HEK293 (cell line): Measurements from ENCODE around the gene APLP1.
A peak's percentile ranks its signal among the peaks of the same experiment; 100 is the strongest.

ENCODE experiments used
- CTCF ChIA-PET: fragments of 350-600 bp; formaldehyde crosslinking; extraction: SDS; loops from one replicate; lab custom pipeline; 2021; ENCODE audit warnings: antibody characterized with exemption; lab: Yijun Ruan, JAX
- POLR2A ChIA-PET: fragments of 300-600 bp; formaldehyde crosslinking; extraction: SDS; loops from one replicate; lab custom pipeline; 2020; ENCODE audit warnings: antibody characterized with exemption, inconsistent platforms; lab: Yijun Ruan, JAX
- H3K27ac ChIP-seq: fragments of 200-500 bp; sonication (Bioruptor generic); 2 replicates; pipeline ENCODE4 v1.5.1; 2014; ENCODE audit warnings: low read depth, low read length, control low read depth, inconsistent platforms; ENCODE audit errors: extremely low read depth
- H3K36me3 ChIP-seq, 2 experiments: fragments of 200-500 bp in 1 of 2; sonication (Bioruptor generic) in 1 of 2; 1 replicate in 1 of 2; 2 replicates in 1 of 2; pipeline ENCODE4 v1.5.1; 2014 to 2017; ENCODE audit warnings: inconsistent platforms in 2 of 2, low read length in 2 of 2; ENCODE audit not compliant: control insufficient read depth in 2 of 2, insufficient read depth in 1 of 2
- H3K4me1 ChIP-seq: fragments of 200-500 bp; sonication (Bioruptor generic); 2 replicates; pipeline ENCODE4 v1.5.1; 2014; ENCODE audit warnings: mild to moderate bottlenecking, low read length, inconsistent platforms; ENCODE audit not compliant: control insufficient read depth, insufficient read depth
- H3K4me3 ChIP-seq: 2 replicates; pipeline ENCODE4 v1.5.1; 2011; ENCODE audit warnings: low read depth, mild to moderate bottlenecking, control low read depth, low read length, moderate library complexity
- H3K9me3 ChIP-seq: fragments of 200-500 bp; sonication (Bioruptor generic); 2 replicates; pipeline ENCODE4 v1.5.1; 2014; ENCODE audit warnings: low read depth, low read length, inconsistent platforms; ENCODE audit not compliant: control insufficient read depth, insufficient read depth
- GLI4 ChIP-seq: fragments of 450-650 bp; formaldehyde crosslinking; IDR thresholded peaks from 2 replicates; pipeline ENCODE4 v1.5.1; 2016; ENCODE audit warnings: missing biosample characterization, missing genetic modification characterization
- KLF7 ChIP-seq: fragments of 450-650 bp; formaldehyde crosslinking; IDR thresholded peaks from 2 replicates; pipeline ENCODE4 v1.5.1; 2016; ENCODE audit warnings: missing biosample characterization, missing genetic modification characterization, borderline replicate concordance
- MEIS1 ChIP-seq: sonication (generic); formaldehyde crosslinking; IDR thresholded peaks from 2 replicates; pipeline ENCODE4 v1.8.1; 2022; ENCODE audit warnings: missing genetic modification reagents, mild to moderate bottlenecking, borderline replicate concordance
- MZF1 ChIP-seq: fragments of 450-650 bp; formaldehyde crosslinking; IDR thresholded peaks from 2 replicates; pipeline ENCODE4 v1.5.1; 2017; ENCODE audit warnings: missing biosample characterization, missing genetic modification characterization, borderline replicate concordance
- OSR2 ChIP-seq: fragments of 450-650 bp; formaldehyde crosslinking; IDR thresholded peaks from 2 replicates; pipeline ENCODE4 v1.5.1; 2016; ENCODE audit warnings: missing biosample characterization, missing genetic modification characterization
- SALL2 ChIP-seq: fragments of 450-650 bp; formaldehyde crosslinking; IDR thresholded peaks from 2 replicates; pipeline ENCODE4 v1.5.0; 2017; ENCODE audit warnings: missing biosample characterization, mild to moderate bottlenecking, missing genetic modification characterization, borderline replicate concordance
- TCF7L2 ChIP-seq: IDR thresholded peaks from 2 replicates; pipeline ENCODE4 v1.6.1; 2011; ENCODE audit warnings: low read depth, mild to moderate bottlenecking, inconsistent platforms, low read length, moderate library complexity, borderline replicate concordance
- ZBTB1 ChIP-seq: fragments of 450-650 bp; formaldehyde crosslinking; IDR thresholded peaks from 2 replicates; pipeline ENCODE4 v1.5.1; 2016; ENCODE audit warnings: missing biosample characterization, missing genetic modification characterization
- ZBTB48 ChIP-seq: fragments of 450-650 bp; formaldehyde crosslinking; IDR thresholded peaks from 2 replicates; pipeline ENCODE4 v1.5.1; 2016; ENCODE audit warnings: missing biosample characterization, missing genetic modification characterization
- ZNF140 ChIP-seq: fragments of 450-650 bp; formaldehyde crosslinking; IDR thresholded peaks from 2 replicates; pipeline ENCODE4 v1.5.1; 2016; ENCODE audit warnings: missing biosample characterization, missing genetic modification characterization
- ZNF146 ChIP-seq: fragments of 450-650 bp; formaldehyde crosslinking; IDR thresholded peaks from 2 replicates; pipeline ENCODE4 v1.5.1; 2016; ENCODE audit warnings: missing biosample characterization, missing genetic modification characterization
- ZNF394 ChIP-seq: fragments of 450-650 bp; formaldehyde crosslinking; IDR thresholded peaks from 2 replicates; pipeline ENCODE4 v1.5.1; 2016; ENCODE audit warnings: missing biosample characterization, missing genetic modification characterization, mild to moderate bottlenecking, moderate library complexity, borderline replicate concordance
- ZNF404 ChIP-seq: fragments of 450-650 bp; formaldehyde crosslinking; IDR thresholded peaks from 2 replicates; pipeline ENCODE4 v1.5.1; 2017; ENCODE audit warnings: missing biosample characterization, missing genetic modification characterization
- ZNF416 ChIP-seq: fragments of 450-650 bp; formaldehyde crosslinking; IDR thresholded peaks from 2 replicates; pipeline ENCODE4 v1.5.1; 2016; ENCODE audit warnings: missing biosample characterization, missing genetic modification characterization
- ZNF423 ChIP-seq: fragments of 450-650 bp; formaldehyde crosslinking; IDR thresholded peaks from 2 replicates; pipeline ENCODE4 v1.5.1; 2016; ENCODE audit warnings: missing biosample characterization, missing genetic modification characterization
- ZNF426 ChIP-seq: fragments of 450-650 bp; formaldehyde crosslinking; IDR thresholded peaks from 2 replicates; pipeline ENCODE4 v1.5.1; 2017; ENCODE audit warnings: missing biosample characterization, missing genetic modification characterization, mild to moderate bottlenecking, inconsistent platforms, moderate library complexity
- ZNF501 ChIP-seq: fragments of 450-650 bp; formaldehyde crosslinking; IDR thresholded peaks from 2 replicates; pipeline ENCODE4 v1.5.1; 2016; ENCODE audit warnings: missing biosample characterization, missing genetic modification characterization
- ZNF510 ChIP-seq: fragments of 450-650 bp; formaldehyde crosslinking; IDR thresholded peaks from 2 replicates; pipeline ENCODE4 v1.5.1; 2018; ENCODE audit warnings: mild to moderate bottlenecking, missing genetic modification characterization, missing biosample characterization; ENCODE audit not compliant: insufficient replicate concordance
- ZNF521 ChIP-seq: fragments of 450-650 bp; formaldehyde crosslinking; IDR thresholded peaks from 2 replicates; pipeline ENCODE4 v1.5.1; 2017; ENCODE audit warnings: missing biosample characterization, mild to moderate bottlenecking, missing genetic modification characterization
- ZNF624 ChIP-seq: fragments of 450-650 bp; formaldehyde crosslinking; IDR thresholded peaks from 2 replicates; pipeline ENCODE4 v1.5.1; 2017; ENCODE audit warnings: missing biosample characterization, missing genetic modification characterization
- ZNF785 ChIP-seq: fragments of 450-650 bp; formaldehyde crosslinking; IDR thresholded peaks from 2 replicates; pipeline ENCODE4 v1.5.1; 2016; ENCODE audit warnings: missing biosample characterization, missing genetic modification characterization
- ZNF830 ChIP-seq: fragments of 450-650 bp; IDR thresholded peaks from 2 replicates; pipeline ENCODE4 v1.5.0; 2018; ENCODE audit warnings: missing biosample characterization, missing genetic modification characterization, low read depth, mild to moderate bottlenecking, moderate library complexity
- ZSCAN16 ChIP-seq: fragments of 450-650 bp; formaldehyde crosslinking; IDR thresholded peaks from 2 replicates; pipeline ENCODE4 v1.5.1; 2016; ENCODE audit warnings: missing biosample characterization, missing genetic modification characterization
- TF ChIP-seq, protein P1 (sequence below): IDR thresholded peaks from 2 replicates; pipeline ENCODE4 v1.6.1; 2011; ENCODE audit warnings: mild to moderate bottlenecking, low read depth, low read length, borderline replicate concordance
- TF ChIP-seq, protein P2 (sequence below): fragments of 450-650 bp; formaldehyde crosslinking; IDR thresholded peaks from 2 replicates; pipeline ENCODE4 v1.5.1; 2016; ENCODE audit warnings: missing biosample characterization, missing genetic modification characterization
- TF ChIP-seq, protein P3 (sequence below): fragments of 450-650 bp; formaldehyde crosslinking; IDR thresholded peaks from 2 replicates; pipeline ENCODE4 v1.5.1; 2016; ENCODE audit warnings: missing biosample characterization, missing genetic modification characterization
- TF ChIP-seq, protein P4 (sequence below): fragments of 450-650 bp; formaldehyde crosslinking; IDR thresholded peaks from 2 replicates; pipeline ENCODE4 v1.5.1; 2016; ENCODE audit warnings: missing biosample characterization, missing genetic modification characterization

APLP1 gene

DNA sequence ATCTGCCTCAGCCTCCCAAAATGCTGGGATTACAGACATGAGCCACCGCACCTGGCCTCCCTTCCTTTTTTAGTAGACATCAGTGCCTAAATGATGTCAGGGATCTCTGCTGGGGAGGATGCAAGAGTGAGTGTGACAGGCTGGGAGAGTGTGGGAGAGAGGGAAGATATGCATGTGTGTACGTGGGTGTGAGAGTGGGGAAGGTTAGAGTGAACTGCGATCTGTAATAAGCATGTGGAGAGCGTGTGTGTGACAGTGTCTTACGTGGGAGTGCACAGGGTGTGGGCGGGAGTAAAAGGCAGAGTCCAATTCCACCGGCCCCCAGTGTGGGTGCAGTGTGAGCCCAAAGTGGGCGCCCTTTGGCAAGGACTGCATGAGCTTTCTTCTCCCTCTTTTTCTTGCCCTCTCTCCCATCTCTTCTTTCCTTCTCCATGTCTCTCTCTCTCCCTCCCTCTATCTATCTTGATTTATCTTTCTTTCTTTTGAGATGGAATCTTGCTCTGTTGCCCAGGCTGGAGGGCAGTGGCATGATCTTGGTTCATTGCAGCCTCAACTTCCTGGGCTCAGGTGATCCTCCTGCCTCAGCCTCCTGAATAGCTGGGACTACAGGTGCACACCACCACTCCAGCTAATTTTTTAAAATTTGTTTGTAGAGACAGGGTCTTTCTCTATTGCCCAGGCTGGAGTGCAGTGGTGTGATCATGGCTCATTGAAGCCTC lies 15.2 kb upstream of the APLP1 start:
- Histone ChIP-seq H3K36me3 (no peaks in the 10 kb centered on the region), H3K4me3 (no peak overlapping the region), H3K27ac (no peak overlapping the region), H3K4me1 (no peaks in the 10 kb centered on the region), H3K9me3 (no peaks in the 10 kb centered on the region)
- ChIA-PET CTCF (interaction anchor here (1.1 to 1.4 kb wide), 2 partner anchors 10 to 16 kb away, joined by 3 read pairs; partner anchors contain the start of gene APLP1), POLR2A (interaction anchor here (0.6 to 1.6 kb wide), 4 partner anchors 16 to 534 kb away, joined by 3 to 5 read pairs (median 4); no protein-coding TSS in a partner anchor)
- TF ChIP-seq ZNF624 (tag by site-specific recombination) (no peak), ZNF426 (tag by site-specific recombination) (no peak), ZNF785 (tag by site-specific recombination) (peak; percentile 63; the same call in 1 of the 2 replicates), ZNF140 (tag by site-specific recombination) (no peak), ZNF416 (no peak), MZF1 (tag by site-specific recombination) (no peak), ZNF521 (tag by site-specific recombination) (no peak), OSR2 (tag by site-specific recombination) (no peak), TCF7L2 (no peak), ZNF404 (no peak), ZNF510 (tag by site-specific recombination) (no peak), ZBTB48 (tag by site-specific recombination) (no peak), ZBTB1 (tag by site-specific recombination) (no peak), ZNF146 (no peak), ZNF394 (tag by site-specific recombination) (no peak), ZNF423 (tag by site-specific recombination) (no peak), ZNF501 (tag by site-specific recombination) (no peak), MEIS1 (CRISPR knock-in tag) (no peak), ZSCAN16 (no peak), ZNF830 (tag by site-specific recombination) (no peak), KLF7 (no peak), GLI4 (tag by site-specific recombination) (no peak), SALL2 (tag by site-specific recombination) (0 out of 2 replicates have a peak, but pooled peaks have one; percentile 61)
- TF ChIP-seq, protein P1, sequence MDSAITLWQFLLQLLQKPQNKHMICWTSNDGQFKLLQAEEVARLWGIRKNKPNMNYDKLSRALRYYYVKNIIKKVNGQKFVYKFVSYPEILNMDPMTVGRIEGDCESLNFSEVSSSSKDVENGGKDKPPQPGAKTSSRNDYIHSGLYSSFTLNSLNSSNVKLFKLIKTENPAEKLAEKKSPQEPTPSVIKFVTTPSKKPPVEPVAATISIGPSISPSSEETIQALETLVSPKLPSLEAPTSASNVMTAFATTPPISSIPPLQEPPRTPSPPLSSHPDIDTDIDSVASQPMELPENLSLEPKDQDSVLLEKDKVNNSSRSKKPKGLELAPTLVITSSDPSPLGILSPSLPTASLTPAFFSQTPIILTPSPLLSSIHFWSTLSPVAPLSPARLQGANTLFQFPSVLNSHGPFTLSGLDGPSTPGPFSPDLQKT: no peak
- TF ChIP-seq, protein P2, sequence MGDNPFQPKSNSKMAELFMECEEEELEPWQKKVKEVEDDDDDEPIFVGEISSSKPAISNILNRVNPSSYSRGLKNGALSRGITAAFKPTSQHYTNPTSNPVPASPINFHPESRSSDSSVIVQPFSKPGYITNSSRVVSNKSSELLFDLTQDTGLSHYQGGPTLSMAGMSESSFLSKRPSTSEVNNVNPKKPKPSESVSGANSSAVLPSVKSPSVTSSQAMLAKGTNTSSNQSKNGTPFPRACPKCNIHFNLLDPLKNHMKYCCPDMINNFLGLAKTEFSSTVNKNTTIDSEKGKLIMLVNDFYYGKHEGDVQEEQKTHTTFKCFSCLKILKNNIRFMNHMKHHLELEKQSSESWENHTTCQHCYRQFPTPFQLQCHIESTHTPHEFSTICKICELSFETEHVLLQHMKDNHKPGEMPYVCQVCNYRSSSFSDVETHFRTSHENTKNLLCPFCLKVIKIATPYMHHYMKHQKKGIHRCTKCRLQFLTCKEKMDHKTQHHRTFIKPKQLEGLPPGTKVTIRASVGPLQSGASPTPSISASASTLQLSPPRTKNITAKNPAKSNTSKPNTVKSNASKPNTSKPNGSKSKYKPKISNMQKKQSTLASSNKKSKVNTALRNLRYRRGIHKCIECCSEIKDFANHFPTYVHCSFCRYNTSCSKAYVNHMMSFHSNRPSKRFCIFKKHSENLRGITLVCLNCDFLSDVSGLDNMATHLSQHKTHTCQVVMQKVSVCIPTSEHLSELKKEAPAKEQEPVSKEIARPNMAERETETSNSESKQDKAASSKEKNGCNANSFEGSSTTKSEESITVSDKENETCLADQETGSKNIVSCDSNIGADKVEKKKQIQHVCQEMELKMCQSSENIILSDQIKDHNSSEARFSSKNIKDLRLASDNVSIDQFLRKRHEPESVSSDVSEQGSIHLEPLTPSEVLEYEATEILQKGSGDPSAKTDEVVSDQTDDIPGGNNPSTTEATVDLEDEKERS (tag by site-specific recombination): no peak
- TF ChIP-seq, protein P3, sequence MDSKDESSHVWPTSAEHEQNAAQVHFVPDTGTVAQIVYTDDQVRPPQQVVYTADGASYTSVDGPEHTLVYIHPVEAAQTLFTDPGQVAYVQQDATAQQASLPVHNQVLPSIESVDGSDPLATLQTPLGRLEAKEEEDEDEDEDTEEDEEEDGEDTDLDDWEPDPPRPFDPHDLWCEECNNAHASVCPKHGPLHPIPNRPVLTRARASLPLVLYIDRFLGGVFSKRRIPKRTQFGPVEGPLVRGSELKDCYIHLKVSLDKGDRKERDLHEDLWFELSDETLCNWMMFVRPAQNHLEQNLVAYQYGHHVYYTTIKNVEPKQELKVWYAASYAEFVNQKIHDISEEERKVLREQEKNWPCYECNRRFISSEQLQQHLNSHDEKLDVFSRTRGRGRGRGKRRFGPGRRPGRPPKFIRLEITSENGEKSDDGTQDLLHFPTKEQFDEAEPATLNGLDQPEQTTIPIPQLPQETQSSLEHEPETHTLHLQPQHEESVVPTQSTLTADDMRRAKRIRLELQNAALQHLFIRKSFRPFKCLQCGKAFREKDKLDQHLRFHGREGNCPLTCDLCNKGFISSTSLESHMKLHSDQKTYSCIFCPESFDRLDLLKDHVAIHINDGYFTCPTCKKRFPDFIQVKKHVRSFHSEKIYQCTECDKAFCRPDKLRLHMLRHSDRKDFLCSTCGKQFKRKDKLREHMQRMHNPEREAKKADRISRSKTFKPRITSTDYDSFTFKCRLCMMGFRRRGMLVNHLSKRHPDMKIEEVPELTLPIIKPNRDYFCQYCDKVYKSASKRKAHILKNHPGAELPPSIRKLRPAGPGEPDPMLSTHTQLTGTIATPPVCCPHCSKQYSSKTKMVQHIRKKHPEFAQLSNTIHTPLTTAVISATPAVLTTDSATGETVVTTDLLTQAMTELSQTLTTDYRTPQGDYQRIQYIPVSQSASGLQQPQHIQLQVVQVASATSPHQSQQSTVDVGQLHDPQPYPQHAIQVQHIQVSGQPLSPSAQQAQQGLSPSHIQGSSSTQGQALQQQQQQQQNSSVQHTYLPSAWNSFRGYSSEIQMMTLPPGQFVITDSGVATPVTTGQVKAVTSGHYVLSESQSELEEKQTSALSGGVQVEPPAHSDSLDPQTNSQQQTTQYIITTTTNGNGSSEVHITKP (tag by site-specific recombination): no peak
- TF ChIP-seq, protein P4, sequence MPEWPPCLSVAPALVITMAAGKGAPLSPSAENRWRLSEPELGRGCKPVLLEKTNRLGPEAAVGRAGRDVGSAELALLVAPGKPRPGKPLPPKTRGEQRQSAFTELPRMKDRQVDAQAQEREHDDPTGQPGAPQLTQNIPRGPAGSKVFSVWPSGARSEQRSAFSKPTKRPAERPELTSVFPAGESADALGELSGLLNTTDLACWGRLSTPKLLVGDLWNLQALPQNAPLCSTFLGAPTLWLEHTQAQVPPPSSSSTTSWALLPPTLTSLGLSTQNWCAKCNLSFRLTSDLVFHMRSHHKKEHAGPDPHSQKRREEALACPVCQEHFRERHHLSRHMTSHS (tag by site-specific recombination): no peak
